ENCODE measurements around the gene TPCN1.
A peak's percentile ranks its signal among the peaks of the same experiment; 100 is the strongest.

Gene TPCN1

GRCh38 chr12:113232840-113233585 lies 11.7 kb downstream of the TPCN1 start (continued):
- peak; percentile 78 for TF ChIP-seq OSR2 (tag by site-specific recombination; IDR thresholded peaks at IDR 0.05)
- no peak for TF ChIP-seq ZFP3 (tag by site-specific recombination; IDR thresholded peaks at IDR 0.05; ENCODE audit: low read depth)
- peak; percentile 47 for TF ChIP-seq ZNF335 (tag by site-specific recombination; conservative IDR thresholded peaks at IDR 0.05)
- TF ChIP-seq ZXDB (tag by site-specific recombination; IDR thresholded peaks at IDR 0.05), result no peak
- no peak for TF ChIP-seq SETDB1 (IDR thresholded peaks at IDR 0.05; ENCODE audit: insufficient read length, low read length)
- TF ChIP-seq ZBTB17 (tag by site-specific recombination; IDR thresholded peaks at IDR 0.05), result peak; percentile 65
- peak; percentile 36; the same call in 1 of the 2 replicates for TF ChIP-seq ZNF2 (tag by site-specific recombination; IDR thresholded peaks at IDR 0.05)
- TF ChIP-seq ZBTB26 (tag by site-specific recombination; optimal IDR thresholded peaks at IDR 0.05), result peak; percentile 27
- no peak for TF ChIP-seq ZNF202 (tag by site-specific recombination; IDR thresholded peaks at IDR 0.05; ENCODE audit: borderline replicate concordance)
- peak; percentile 89 for TF ChIP-seq PRDM1 (tag by site-specific recombination; IDR thresholded peaks at IDR 0.05)
- no peak for TF ChIP-seq ZNF266 (tag by site-specific recombination; IDR thresholded peaks at IDR 0.05; ENCODE audit: low read depth)
- TF ChIP-seq ZNF157 (tag by site-specific recombination; IDR thresholded peaks at IDR 0.05), result no peak
- no peak for TF ChIP-seq ZNF677 (tag by site-specific recombination; IDR thresholded peaks at IDR 0.05)
- TF ChIP-seq ZNF747 (tag by site-specific recombination; IDR thresholded peaks at IDR 0.05), result no peak
- TF ChIP-seq ZNF211 (tag by site-specific recombination; IDR thresholded peaks at IDR 0.05; ENCODE audit: low read depth), result no peak
- TF ChIP-seq ZNF843 (tag by site-specific recombination; IDR thresholded peaks at IDR 0.05), result peak; percentile 55; the same call in 1 of the 2 replicates
- no peak for TF ChIP-seq ZNF121 (tag by site-specific recombination; IDR thresholded peaks at IDR 0.05)
- no peak for TF ChIP-seq ZNF175 (tag by site-specific recombination; IDR thresholded peaks at IDR 0.05)
- TF ChIP-seq, protein P1, sequence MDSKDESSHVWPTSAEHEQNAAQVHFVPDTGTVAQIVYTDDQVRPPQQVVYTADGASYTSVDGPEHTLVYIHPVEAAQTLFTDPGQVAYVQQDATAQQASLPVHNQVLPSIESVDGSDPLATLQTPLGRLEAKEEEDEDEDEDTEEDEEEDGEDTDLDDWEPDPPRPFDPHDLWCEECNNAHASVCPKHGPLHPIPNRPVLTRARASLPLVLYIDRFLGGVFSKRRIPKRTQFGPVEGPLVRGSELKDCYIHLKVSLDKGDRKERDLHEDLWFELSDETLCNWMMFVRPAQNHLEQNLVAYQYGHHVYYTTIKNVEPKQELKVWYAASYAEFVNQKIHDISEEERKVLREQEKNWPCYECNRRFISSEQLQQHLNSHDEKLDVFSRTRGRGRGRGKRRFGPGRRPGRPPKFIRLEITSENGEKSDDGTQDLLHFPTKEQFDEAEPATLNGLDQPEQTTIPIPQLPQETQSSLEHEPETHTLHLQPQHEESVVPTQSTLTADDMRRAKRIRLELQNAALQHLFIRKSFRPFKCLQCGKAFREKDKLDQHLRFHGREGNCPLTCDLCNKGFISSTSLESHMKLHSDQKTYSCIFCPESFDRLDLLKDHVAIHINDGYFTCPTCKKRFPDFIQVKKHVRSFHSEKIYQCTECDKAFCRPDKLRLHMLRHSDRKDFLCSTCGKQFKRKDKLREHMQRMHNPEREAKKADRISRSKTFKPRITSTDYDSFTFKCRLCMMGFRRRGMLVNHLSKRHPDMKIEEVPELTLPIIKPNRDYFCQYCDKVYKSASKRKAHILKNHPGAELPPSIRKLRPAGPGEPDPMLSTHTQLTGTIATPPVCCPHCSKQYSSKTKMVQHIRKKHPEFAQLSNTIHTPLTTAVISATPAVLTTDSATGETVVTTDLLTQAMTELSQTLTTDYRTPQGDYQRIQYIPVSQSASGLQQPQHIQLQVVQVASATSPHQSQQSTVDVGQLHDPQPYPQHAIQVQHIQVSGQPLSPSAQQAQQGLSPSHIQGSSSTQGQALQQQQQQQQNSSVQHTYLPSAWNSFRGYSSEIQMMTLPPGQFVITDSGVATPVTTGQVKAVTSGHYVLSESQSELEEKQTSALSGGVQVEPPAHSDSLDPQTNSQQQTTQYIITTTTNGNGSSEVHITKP (tag by site-specific recombination; IDR thresholded peaks at IDR 0.05), result peak; percentile 98
- no peak for TF ChIP-seq ZBTB49 (tag by site-specific recombination; IDR thresholded peaks at IDR 0.05; ENCODE audit: low read depth)
- TF ChIP-seq ZNF302 (tag by site-specific recombination; IDR thresholded peaks at IDR 0.05; ENCODE audit: low read depth), result no peak
- TF ChIP-seq ZNF114 (tag by site-specific recombination; IDR thresholded peaks at IDR 0.05), result no peak
- no peak for TF ChIP-seq ZNF549 (tag by site-specific recombination; IDR thresholded peaks at IDR 0.05)
- no peak for TF ChIP-seq ZSCAN30 (tag by site-specific recombination; IDR thresholded peaks at IDR 0.05)
- TF ChIP-seq, protein P2, sequence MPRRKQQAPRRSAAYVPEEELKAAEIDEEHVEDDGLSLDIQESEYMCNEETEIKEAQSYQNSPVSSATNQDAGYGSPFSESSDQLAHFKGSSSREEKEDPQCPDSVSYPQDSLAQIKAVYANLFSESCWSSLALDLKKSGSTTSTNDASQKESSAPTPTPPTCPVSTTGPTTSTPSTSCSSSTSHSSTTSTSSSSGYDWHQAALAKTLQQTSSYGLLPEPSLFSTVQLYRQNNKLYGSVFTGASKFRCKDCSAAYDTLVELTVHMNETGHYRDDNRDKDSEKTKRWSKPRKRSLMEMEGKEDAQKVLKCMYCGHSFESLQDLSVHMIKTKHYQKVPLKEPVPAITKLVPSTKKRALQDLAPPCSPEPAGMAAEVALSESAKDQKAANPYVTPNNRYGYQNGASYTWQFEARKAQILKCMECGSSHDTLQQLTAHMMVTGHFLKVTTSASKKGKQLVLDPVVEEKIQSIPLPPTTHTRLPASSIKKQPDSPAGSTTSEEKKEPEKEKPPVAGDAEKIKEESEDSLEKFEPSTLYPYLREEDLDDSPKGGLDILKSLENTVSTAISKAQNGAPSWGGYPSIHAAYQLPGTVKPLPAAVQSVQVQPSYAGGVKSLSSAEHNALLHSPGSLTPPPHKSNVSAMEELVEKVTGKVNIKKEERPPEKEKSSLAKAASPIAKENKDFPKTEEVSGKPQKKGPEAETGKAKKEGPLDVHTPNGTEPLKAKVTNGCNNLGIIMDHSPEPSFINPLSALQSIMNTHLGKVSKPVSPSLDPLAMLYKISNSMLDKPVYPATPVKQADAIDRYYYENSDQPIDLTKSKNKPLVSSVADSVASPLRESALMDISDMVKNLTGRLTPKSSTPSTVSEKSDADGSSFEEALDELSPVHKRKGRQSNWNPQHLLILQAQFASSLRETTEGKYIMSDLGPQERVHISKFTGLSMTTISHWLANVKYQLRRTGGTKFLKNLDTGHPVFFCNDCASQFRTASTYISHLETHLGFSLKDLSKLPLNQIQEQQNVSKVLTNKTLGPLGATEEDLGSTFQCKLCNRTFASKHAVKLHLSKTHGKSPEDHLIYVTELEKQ (tag by site-specific recombination; IDR thresholded peaks at IDR 0.05; ENCODE audit: borderline replicate concordance), result peak; percentile 4; the same call in 1 of the 2 replicates
- TF ChIP-seq ZNF777 (tag by site-specific recombination; IDR thresholded peaks at IDR 0.05; ENCODE audit: borderline replicate concordance), result peak; percentile 36; the same call in 1 of the 2 replicates
- no peak for TF ChIP-seq ZNF280C (tag by site-specific recombination; IDR thresholded peaks at IDR 0.05)

Measured in HEK293 (cell line).